ACHN (cell line): ENCODE data around the gene GPRC5B.

Experiments
- DNase-seq: peaks from one replicate; pipeline ENCODE4 v3.0.0-alpha.2; 2015
- in situ Hi-C: cut with HindIII; loops from 2 replicates; pipeline ENCODE4 v1.10.0; 2017; ENCODE audit warnings: low sequenced_read_pairs, low pct_ligation_motif_present, low pct_unique_long_range_greater_than_20kb

Gene GPRC5B

GRCh38 chr16:19835196-19835595, 49.5 kb downstream of the GPRC5B start:
- in situ Hi-C loops = no loop called here

GRCh38 chr16:19833581-19833980, 51.1 kb downstream of the GPRC5B start:
- no peak for DNase-seq
- in situ Hi-C loops = no loop called here

More at GRCh38 chr16:19835196-19835595, 49.5 kb downstream of the GPRC5B start:
- no peak for DNase-seq

GRCh38 chr16:19833176-19833575, 51.5 kb downstream of the GPRC5B start:
- in situ Hi-C loops = no loop called here
- no peak for DNase-seq

- in situ Hi-C loops = no loop called here
Observed at GRCh38 chr16:19831678-19832077, 53.0 kb downstream of the GPRC5B start.

GRCh38 chr16:19830902-19831560, 53.6 kb downstream of the GPRC5B start:
- no peak for DNase-seq
- in situ Hi-C loops = no loop called here

More at GRCh38 chr16:19831678-19832077, 53.0 kb downstream of the GPRC5B start:
- DNase-seq = no peak

GRCh38 chr16:19829844-19830692, 54.6 kb downstream of the GPRC5B start:
- DNase-seq = no peak
- in situ Hi-C loops = no loop called here

GRCh38 chr16:19824216-19824615, 60.4 kb downstream of the GPRC5B start:
- DNase-seq = no peak
- in situ Hi-C loops = no loop called here

- in situ Hi-C loops = no loop called here
- no peak for DNase-seq
Observed at GRCh38 chr16:19823322-19823721, 61.3 kb downstream of the GPRC5B start.

- no peak for DNase-seq
- in situ Hi-C loops = no loop called here
Observed at GRCh38 chr16:19822533-19822932, 62.1 kb downstream of the GPRC5B start.

- no peak for DNase-seq
- in situ Hi-C loops = no loop called here
Observed at GRCh38 chr16:19817875-19818274, 66.8 kb downstream of the GPRC5B start.

- in situ Hi-C loops = no loop called here
- DNase-seq = no peak
Observed at GRCh38 chr16:19817122-19817521, 67.5 kb downstream of the GPRC5B start.

GRCh38 chr16:19815418-19815817, 69.2 kb downstream of the GPRC5B start:
- in situ Hi-C loops = no loop called here
- DNase-seq = no peak

GRCh38 chr16:19812986-19813385, 71.7 kb downstream of the GPRC5B start:
- DNase-seq = no peak
- in situ Hi-C loops = no loop called here

GRCh38 chr16:19810817-19811731, 73.6 kb downstream of the GPRC5B start:
- in situ Hi-C loops = no loop called here
- DNase-seq = peak; percentile 95

- in situ Hi-C loops = no loop called here
- no peak for DNase-seq
Observed at GRCh38 chr16:19809693-19810092, 75.0 kb downstream of the GPRC5B start.

GRCh38 chr16:19809121-19809635, 75.5 kb downstream of the GPRC5B start:
- in situ Hi-C loops = no loop called here
- no peak for DNase-seq

GRCh38 chr16:19808061-19808641, 76.5 kb downstream of the GPRC5B start:
- peak; percentile 67 for DNase-seq
- in situ Hi-C loops = no loop called here
